ENCODE measurements around the gene MSANTD7.

DNA sequence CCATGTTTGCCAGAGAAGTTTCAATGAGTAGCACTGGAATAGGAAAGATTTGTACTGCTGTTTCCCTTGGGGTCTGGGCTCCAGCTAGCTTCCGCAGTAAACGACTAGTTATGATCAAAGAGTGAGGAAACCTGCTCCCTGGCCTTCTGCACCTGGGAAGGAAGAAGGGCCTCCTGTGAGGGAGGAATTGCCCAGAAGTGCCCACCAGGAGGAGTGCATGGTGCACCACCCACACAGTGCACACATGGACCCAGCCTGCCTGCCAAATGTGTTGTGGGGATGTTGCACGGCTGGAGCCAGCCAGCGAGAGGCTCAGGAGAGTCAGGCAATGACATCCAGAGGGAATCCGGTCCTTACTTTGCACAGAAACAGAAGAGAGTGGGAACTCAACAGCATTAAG lies 36.4 kb upstream of the MSANTD7 start:
- TF ChIP-seq POLR2A (IDR thresholded peaks at IDR 0.05; ENCODE audit: low read length) = no peak
- TF ChIP-seq GATA1 (IDR thresholded peaks at IDR 0.05; ENCODE audit: low read depth, low read length) = no peak
